Stimulated activated CD8-positive, alpha-beta memory T cell treated with anti-CD3 and anti-CD28 coated beads, Interleukin-7, amount 100 ng/mL, for 48 hours (primary cell): ENCODE data around the gene THADA.
A peak's percentile ranks its signal among the peaks of the same experiment; 100 is the strongest.
"Not testable (repeated sequence)": the region's sequence is repeated elsewhere in the genome, so short reads cannot be mapped to it uniquely, and the experiment has no call there.

Experiments
- DNase-seq, 2 donors: peaks; one replicate each; pipeline ENCODE4 v3.0.0-alpha.2; 2020; ENCODE audit warnings: low read depth in 1 of 2; ENCODE audit errors: extremely low read depth in 1 of 2

THADA gene

GRCh38 chr2:43448011-43448821 is 147.6 kb downstream of the THADA start:
- DNase-seq: no peak

- DNase-seq: not testable (repeated sequence)
Measured at GRCh38 chr2:43446755-43447154, 149.1 kb downstream of the THADA start.

GRCh38 chr2:43445781-43446180 is 150.1 kb downstream of the THADA start:
- DNase-seq: no peak

GRCh38 chr2:43444989-43445645 is 150.7 kb downstream of the THADA start:
- DNase-seq: no peak

- no peak for DNase-seq
Measured at GRCh38 chr2:43443282-43443681, 152.6 kb downstream of the THADA start.

DNA sequence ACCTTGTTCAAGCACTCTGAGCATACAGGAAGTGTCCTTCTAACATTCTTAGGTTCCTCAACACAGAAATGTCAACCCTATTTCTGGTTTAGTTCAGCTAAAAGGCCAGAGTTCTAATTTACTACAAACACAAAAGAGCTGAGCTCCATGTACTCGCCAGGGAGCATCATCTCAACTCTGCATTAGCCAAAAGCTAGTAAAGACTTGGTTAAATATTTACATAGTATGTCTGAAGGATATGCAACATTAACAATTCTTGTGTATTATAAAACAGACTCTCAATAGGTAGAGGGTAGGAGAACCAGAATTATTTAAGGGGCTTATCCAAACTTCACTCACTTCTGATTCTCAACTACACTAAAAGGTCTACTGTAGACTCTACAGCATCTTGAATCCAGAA is 154.6 kb downstream of the THADA start:
- no peak for DNase-seq

GRCh38 chr2:43438858-43439655 is 156.8 kb downstream of the THADA start:
- no peak for DNase-seq

DNA sequence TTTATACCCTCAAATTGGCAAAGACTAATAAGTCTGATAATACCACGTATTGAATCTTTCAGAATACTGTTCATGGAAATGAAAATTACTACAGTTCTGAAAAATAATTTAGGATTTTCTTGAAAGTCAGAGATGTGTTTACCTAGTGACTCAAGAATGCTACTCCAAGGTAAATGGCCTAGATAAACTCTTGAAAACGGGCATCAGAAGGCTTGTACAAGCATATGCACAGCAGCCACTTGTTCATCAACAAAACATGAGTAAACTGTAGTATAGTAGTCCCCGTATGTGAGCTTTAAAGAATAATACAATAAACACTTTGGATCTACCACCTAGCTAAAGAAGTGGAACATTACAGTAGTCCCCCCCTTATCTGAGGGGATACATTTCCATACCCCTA is 157.5 kb downstream of the THADA start:
- DNase-seq: no peak

- DNase-seq: no peak
Measured at GRCh38 chr2:43437363-43437762, 158.5 kb downstream of the THADA start.

GRCh38 chr2:43436431-43436830 is 159.4 kb downstream of the THADA start:
- no peak for DNase-seq

DNA sequence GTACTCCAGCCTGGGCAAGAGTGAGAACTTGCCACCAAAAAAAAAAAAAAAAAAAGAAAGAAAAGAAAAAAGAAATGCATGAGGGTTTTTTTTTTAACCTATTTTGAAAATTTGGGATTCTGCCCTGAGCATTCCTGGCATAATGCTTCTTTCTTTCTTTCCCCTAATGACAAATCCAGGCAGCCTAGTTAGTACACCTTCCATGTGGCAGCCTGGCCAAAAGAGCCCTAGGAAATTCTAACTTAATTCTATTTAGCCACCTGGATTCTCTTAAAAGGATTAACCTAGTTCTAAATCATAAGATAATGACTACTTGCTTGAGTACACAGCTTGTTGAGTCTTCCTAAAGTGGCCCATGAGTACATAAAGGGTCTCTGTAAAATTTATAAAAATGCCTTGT is 160.1 kb downstream of the THADA start:
- DNase-seq: no peak

DNA sequence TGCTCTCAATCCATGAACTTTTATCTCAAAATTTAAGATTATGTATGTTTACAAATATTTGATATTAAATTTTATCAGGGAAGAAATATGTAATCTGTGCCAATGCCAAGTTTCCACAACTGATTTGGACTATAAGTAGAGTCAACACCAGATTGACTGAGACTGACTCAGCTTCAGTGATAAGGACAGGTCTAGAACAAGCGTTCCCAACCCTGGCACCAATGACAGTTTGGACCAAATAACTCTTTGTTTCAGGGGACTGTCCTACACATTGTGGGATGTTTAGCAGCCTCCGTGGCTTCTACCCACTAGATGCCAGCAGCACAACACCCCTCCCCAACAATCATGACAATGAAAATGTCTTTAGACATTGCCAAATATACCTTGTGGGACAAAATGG is 165.3 kb downstream of the THADA start:
- DNase-seq: no peak

DNA sequence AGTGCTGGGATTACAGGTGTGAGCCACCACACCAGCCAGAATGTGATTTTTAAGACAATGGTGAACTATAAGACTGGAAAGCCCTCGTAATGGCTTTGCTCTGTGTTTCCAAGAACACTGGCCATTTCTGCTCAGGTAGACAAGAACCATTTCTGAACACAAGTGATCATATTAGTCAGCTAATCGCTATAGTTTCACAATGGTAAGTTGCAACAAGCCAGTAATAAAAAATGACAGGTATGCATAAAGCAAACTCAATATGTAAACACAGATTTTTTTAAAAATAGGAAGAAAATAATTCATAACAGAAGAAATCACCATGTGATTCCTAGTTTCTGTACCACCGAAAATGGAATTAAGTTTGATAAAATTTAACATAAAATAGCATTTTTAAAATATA is 166.5 kb downstream of the THADA start:
- no peak for DNase-seq

GRCh38 chr2:43427032-43427424 is 168.8 kb downstream of the THADA start:
- DNase-seq: no peak

DNA sequence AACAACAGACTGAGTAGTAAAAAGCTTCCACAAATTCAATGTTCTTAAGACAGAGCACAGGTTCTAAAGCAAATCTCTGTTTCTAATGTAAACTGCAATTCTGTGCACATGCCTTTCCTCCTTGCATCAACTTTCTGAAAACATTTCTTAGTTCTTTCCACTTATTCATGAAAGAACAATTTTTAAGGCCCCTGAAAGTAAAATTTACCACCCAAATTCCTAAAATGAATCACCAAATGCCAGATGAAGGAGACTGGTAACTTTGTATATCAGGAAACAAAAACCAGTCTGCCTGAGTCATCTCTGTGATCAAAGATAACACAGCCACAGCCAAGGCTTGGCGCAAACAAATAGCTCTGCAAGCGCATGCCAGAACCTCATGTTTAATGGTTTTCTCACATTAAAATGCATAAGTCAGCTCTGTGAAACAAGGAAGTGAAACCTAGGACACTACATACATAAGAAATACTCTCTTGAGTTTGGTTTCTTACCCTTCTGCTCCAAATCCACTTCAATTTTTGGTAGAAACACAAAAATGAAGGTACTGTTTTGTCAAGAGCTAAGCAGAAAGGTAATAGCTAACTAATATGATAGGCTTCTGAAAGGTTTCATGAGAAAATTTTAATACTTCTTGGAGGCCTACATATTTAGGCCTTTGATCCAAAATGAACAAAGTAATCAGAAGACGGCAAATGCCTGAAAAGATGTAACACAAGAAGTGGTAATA is 169.4 kb downstream of the THADA start:
- DNase-seq: peak; percentile 28 to 67

DNA sequence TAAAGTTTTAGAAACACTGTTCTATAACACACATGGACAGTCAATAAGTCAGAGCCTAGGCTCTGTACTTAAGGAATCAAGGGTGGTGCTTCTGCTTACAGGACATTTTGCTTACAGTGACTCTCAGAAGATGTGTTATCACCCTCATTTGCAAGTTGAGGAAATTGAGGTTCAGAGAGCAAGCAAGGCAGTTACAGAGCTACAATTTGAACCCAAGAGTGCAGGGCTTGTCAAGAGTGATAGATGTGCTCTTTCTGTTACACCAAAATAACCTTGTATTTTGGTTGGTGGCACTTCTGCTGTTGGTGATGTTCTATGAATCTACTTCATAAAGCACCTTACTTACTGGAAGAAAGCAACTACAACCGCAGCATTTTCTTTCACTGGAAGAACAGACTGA is 170.2 kb downstream of the THADA start:
- no peak for DNase-seq

- DNase-seq: no peak
Measured at GRCh38 chr2:43424262-43425207, 171.3 kb downstream of the THADA start.

DNA sequence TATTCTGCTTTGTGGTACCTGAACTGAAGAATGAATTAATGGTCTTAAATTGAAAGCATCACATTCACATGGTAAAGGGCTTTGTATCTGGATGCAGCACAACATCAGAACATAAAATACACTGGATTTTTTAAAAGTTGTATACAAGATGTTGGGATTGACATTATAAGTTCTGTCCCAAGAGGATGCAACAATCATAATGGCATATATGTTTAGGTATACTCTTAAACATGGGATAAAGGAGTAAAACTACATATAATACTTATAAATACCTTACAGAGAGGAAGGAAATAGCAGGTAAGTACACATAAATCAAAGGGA is 171.9 kb downstream of the THADA start:
- DNase-seq: no peak

- no peak for DNase-seq
Measured at GRCh38 chr2:43421194-43421593, 174.6 kb downstream of the THADA start.

- DNase-seq: no peak
Measured at GRCh38 chr2:43420389-43420801, 175.4 kb downstream of the THADA start.
